Heart left ventricle (tissue), 13 donors: ENCODE data around the gene FUCA1.

Experiments
- POLR2A ChIP-seq, 2 donors: fragments of 450-650 bp; IDR thresholded peaks; one replicate each; pipeline ENCODE4 v1.6.1; 2017; ENCODE audit warnings: antibody characterized with exemption in 2 of 2, mild to moderate bottlenecking in 2 of 2, moderate library complexity in 2 of 2
- TF ChIP-seq, protein P1 (sequence below), 12 donors: fragments of 200-600 bp; sonication (generic) in 4 of 12; IDR thresholded peaks; one replicate each; pipeline versions ENCODE4 v1.5.0 to v1.8.0; 2018 to 2022; ENCODE audit warnings: antibody characterized with exemption in 12 of 12, mild to moderate bottlenecking in 5 of 12
- donor health status: ischemic (EF 13 %, LVEDD 7.1; RV severe dilation, severe dysfunction).
- donor health status: DM: no; HTN: yes; CAD: no.
- donor health status: DM: no; HTN: no; CAD: no.
- donor health status: ischemic (EF 25% LVEDD 6.9; RV normal size, moderate dysfunction).
- donor health status: ischemic (EF 25% LVEDD 5.7; RV mildly dilated, moderate dysfunction).
- donor health status: ischemic (EF 35%, LVEDD 5.7; RV mildly dilated, moderate dysfunction).
- donor health status: nonischemic (EF 11% LVEDD 7.7; RV severe dilation, severe dysfunction).
- donor health status: DM: yes; HTN: yes; CAD: no.
- donor health status: PGD.
- donor health status: ischemic (EF 29% LVEDD 5.4; RV normal size, mild dysfunction).
- donor health status: nonischemic (EF 23%, LVEDD 6.1; RV moderate dilation, normal function).

DNA sequence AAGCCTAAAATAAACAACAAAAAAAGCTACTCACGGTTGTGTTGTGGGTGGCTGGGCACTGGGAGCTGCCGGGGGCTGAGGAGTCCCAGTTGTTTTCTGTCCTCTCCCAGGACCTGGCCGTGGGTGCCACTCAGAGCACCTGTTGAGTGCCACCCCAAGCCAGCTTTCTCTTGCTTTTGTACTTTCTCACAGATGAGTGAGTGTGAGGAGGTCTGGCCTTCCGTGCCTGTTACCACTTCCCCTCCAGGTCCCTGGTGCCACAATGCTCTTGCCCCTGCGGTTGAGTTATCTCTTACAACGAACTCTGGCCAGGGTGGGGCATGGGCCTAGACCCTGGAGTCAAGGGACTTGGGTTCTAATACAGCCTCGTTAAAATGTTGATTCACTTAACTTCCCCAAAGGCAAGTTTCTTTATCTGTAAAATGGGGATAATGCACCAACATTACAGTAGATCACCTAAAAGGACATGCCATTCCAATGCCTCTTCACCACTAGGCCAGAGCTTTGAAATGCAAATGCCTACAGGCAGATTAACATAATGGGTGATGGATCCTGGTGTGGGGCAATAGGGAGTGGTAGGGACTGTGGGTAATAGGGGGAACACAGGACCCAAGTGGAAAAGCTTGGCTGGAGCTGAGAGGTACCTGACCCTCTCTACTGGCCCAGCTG, 45.3 kb upstream of the FUCA1 start, which contains the start of gene CNR2:
- TF ChIP-seq, protein P1, sequence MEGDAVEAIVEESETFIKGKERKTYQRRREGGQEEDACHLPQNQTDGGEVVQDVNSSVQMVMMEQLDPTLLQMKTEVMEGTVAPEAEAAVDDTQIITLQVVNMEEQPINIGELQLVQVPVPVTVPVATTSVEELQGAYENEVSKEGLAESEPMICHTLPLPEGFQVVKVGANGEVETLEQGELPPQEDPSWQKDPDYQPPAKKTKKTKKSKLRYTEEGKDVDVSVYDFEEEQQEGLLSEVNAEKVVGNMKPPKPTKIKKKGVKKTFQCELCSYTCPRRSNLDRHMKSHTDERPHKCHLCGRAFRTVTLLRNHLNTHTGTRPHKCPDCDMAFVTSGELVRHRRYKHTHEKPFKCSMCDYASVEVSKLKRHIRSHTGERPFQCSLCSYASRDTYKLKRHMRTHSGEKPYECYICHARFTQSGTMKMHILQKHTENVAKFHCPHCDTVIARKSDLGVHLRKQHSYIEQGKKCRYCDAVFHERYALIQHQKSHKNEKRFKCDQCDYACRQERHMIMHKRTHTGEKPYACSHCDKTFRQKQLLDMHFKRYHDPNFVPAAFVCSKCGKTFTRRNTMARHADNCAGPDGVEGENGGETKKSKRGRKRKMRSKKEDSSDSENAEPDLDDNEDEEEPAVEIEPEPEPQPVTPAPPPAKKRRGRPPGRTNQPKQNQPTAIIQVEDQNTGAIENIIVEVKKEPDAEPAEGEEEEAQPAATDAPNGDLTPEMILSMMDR (IDR thresholded peaks at IDR 0.05), result no peak
- TF ChIP-seq POLR2A (IDR thresholded peaks at IDR 0.05), result no peak
